CMK (cell line): ENCODE measurements around the gene DDB1.
A peak's percentile ranks its signal among the peaks of the same experiment; 100 is the strongest.

Experiments used
- DNase-seq: peaks from one replicate; pipeline ENCODE4 v3.0.0-alpha.2; 2010; ENCODE audit warnings: low read depth

Gene DDB1

DNA sequence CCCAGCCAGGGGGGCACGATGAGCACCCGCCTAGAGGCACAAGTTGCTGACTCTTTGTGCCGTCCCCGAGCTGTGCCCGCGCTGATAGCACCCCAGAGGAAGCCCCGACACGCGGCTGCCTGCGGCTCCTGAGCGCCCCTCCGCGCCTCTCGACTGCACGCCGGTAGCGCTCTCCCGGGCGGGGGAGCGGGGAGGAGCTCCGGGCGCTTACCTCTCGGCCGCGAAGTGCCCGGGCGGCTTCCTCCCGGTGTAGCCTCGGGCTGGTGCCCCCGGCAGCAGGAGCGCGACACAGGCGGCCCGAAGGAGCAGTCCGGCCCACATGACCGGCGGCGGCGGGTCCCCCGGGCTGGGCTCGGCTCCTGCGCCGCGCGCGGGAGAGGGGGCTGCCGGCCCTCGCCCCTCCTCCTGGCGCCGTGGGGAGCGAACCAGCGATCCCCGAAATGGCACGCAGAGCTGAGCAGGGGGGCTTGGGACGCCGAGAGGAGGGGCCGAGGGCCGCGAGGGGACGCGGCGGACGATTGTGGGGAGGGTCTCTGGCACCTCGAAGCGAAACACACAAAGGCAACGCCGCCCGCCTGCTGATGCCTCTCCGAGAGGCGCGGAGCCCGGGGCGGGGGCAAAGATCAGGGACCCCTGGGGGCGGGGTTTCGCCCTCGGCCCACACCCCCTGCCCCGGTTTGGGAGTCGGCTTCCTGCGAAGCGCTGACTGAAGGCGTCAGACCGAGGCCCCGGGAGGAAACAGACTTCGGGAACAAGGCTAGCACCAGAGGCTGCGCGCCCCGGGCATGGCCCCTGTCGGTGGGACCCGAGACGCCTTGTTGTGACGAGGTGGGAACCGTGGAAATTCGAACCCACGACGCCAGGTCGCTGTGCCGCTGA, 37.9 kb downstream of the DDB1 start, which contains the start of gene VWCE:
VWCE (minus strand) TSS at position 600 of the 879 bp plus-strand sequence; CDS start at position 321, 279 bp downstream.
- DNase-seq = peak; percentile 63

DNA sequence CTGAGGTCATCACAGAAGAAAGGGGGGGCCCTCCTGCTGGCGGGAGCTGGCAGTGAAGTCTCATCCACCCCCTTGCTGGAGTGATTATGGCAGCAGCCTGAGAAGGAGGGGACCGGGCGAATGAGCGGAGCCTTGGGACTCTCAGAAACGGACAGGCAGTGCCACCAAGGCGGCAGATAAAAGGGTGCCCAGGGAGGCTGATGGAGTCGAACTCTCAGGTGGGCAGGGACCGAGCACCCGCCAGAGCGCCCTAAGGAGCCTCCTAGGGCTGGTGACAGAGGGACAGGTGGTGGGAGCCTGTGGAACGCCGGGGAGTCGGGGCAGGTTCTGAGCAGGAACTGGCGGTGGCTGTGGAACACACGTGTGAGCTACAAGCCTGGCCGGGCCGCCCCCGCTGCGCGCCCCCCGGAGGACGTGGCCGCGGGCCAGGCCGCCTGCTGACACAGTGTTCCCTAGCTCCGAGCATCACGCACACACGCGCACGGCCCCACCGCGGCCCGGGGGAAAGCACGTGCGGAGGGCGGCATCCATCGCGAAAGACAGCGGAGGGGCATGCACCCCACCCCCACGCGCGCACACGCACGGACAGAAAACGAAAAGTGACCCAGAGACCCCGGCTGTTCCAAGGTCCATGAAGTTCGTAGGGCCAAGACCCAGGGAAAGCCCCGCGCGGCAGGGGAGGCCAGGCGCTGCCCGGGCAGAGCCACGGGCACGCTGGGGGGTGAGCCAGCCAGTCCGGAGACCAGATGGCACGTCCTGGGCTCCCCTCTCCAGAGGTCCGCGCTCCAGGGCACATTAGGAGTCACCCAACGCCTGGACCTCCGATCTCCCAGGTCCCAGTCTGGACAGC, 38.8 kb downstream of the DDB1 start:
- peak; percentile 9 for DNase-seq

DNA sequence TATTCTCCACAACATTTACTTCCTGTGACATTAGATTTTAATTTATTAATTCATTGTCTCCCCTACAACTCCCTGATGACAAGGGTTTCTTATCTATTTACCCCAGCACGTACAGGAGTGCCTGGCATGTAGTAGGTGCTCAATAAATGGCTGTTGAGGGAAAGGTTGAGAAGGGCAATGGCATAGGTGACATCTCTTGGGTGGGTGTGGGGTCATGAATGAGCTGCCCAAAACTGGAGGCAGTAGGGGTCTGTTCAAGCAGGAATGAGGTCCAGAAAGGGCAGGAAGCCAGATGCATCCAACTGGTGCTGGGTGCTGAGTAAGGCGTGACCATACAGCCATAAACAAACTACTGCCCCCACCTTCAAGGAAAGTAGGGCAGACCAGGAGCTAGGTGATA, 40.5 kb downstream of the DDB1 start:
- DNase-seq = no peak

DNA sequence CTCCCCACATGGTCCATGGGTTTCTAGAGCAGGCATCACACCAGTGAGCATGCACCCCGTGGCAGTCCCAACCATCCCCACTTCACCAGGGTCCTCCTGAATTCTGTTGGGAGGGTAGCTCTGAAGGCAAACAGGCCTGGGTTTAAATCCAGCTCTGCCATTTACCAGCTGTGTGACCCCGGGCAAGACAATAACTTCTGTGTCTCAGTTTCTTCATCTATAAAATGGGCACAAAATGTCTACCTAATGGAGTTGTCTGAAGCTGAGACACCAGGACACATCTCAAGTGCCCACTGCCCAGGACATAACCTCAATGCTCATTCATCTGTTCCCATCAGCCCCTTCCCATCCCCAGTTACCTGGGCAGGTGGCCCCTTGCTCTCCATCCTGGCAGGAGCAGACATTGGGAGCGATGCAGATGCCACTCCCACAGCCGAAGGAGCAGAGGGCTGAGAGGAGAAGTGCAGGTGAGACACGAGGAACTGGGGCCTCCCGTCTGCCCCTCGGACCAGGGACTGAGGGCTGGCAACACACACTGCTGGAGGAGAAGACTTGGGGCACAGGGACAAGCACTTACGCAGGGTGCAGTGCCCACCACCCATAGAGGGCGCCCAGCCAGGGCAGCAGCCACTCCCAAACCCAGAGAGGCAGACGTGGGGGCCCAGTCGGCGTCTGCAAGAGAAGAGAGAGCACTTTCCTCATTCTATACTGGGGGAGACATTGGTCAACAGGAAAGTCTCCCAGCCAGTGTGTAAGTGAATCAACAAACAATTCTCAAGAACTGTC, 41.8 kb downstream of the DDB1 start:
- DNase-seq = no peak

DNA sequence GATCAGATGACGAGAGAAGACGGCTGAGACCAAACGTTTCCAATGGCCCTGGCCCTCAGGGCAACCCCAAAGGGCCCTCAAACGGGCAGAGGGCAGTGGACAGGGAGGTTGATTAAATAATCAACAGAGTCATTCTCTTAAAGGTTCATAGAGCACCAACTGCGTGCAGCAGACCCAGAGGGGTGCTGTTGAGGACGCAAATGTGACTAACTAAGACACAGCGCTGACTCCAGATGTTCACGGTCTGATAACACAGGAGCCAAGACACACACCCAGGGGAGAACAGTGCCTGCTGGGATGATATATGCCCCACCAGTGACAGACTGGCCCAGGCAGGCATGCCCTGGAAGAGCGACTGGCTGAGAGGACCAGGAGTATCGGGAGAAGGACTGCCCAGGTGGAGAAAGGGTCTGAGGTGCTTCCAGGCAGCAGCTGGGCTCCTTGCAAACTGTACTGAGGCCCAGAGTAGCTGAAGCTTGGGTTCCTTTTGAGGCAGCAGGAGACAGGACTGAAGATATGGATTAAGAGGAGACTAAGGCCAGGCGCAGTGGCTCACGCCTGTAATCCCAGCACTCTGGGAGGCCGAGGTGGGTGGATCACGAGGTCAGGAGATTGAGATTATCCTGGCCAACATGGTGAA, 45.4 kb downstream of the DDB1 start:
- peak; percentile 43 for DNase-seq

DNA sequence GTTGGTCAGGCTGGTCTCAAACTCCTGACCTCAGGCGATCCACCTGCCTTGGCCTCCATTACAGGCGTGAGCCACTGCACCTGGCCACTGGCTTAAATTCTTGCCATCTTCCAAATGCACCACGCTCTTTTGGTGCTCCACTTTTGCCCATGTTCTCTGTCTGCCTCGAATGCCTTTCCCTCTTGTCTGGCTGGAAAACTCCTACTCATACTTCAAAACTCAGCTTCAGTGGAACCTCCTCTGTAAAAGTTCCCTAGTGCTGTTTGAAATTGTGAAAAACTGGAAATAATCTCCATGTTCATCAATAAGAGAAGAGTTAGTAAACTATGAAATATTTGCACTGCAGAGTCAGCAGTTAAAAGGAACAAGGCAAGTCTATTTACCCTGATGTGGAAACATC, 49.3 kb downstream of the DDB1 start:
- DNase-seq = no peak

DNA sequence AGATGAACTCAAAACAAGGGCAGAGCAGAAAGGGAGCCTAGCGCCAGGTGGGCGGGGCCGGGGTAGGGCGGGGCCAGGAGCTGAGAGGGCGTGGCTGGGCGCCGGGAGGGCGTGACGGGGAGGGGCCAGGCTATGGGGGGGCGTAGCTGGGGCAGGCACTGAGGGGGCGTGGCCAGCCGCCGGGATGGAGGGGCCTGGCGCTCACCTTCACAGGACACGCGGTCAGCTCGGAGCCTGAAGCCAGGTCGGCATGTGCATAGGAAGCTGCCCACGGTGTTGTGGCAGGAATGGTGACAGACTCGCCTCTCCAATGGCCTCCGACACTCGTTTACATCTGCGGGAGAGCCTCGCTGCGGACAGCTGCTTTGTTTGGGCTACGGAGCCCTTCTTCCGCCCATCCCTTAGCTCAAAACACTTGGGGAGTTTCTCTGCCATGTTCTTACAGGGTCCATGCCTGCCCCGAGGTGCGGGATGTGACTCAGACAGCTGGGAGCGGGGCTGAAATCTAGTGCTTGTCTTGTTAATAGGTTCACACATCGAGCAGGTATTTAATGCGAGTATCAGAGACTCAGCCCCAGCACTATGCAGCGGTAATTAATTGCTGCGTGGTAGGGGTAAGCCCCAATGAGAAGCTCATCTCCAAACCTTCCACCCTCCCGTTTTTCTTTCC, 51.2 kb downstream of the DDB1 start:
- DNase-seq = peak; percentile 15

DNA sequence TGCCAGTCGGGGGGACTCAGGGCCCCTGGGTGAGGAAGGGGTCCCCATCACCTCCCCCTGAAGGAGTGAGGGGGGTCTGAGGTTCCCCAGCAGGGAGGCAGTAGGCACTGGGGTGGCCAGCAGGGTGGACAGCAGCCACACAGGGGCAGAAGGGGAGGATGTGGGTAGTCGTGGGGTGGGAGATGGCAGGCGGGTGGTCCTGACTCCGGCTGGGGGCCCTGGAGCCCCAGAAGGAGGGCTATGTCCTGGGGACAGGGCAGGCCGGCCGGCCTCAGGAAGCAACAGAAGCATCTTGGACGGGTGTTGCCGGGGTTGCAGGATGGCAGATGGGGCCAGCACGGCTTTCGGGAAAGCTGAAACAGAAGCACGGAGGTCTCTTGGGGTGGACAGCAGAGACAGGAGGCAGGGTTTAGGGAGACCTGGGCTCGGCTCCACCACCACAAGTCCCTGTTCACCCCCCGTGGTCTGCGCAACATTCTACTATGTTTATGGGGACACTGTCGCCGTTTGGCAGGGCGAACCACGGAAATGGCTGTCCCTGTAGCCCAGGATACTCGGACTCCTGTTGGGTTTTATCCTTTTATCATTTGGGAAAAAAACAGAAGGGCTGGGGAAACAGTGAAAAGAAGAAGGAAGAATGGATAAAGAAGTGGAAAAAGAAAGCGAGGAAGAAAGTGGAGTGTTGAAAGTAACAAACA, 51.9 kb downstream of the DDB1 start:
- no peak for DNase-seq

DNA sequence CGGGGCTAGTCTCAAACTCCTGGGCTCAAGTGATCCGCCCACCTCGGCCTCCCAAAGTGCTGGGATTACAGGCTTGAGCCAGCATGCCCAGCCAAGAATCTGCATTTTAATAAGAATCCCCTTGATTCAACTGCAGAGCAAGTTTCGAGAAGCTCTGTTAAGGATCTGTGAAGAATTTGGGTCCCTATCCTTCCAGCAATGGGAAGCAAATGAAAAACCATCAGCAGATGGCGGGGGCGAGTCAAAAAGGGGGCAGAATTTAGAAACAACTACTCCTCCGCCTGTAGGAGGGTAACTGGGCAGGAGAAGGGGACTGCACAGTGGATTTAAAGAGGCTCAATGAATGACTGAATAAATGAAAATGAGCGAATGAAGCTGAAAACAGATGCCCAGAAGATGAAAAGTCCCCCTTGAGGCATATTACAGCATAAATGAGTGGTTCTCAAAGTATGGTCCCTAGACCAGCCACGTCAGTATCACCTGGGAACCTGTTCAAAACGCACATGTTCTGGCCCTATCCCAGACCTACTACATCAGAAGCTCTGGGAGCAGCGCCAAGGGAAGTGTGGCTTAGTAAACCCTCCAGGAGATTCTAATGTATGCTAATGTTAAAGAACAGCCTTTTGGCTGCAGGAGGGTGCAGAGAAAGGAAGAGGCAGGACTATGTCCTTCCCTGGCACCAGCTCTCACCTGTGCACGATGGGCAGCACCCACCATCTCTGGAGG, 52.8 kb downstream of the DDB1 start:
- no peak for DNase-seq

DNA sequence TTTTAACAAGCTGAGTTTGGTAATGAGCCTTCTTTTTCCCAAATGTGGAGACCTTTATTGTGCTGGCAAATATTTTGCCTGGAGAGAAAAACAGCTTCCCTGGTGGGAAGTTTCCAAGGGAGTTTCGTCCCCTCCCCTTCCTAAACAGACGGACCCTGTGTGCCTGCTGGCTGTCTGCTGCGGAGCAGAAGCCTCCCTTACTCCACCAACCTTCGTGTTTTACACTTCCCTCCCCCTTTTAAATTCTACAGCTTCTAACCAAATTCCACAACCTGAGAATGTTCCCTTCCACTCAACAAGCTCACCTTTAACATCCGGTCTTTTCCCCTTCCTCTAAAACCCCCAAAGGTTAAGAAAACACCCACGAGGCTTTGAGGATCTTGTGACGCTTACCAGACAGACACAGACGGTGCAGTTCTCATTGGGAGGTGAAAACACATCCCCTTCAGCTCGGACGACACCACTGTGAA, 54.9 kb downstream of the DDB1 start:
- DNase-seq = no peak

DNA sequence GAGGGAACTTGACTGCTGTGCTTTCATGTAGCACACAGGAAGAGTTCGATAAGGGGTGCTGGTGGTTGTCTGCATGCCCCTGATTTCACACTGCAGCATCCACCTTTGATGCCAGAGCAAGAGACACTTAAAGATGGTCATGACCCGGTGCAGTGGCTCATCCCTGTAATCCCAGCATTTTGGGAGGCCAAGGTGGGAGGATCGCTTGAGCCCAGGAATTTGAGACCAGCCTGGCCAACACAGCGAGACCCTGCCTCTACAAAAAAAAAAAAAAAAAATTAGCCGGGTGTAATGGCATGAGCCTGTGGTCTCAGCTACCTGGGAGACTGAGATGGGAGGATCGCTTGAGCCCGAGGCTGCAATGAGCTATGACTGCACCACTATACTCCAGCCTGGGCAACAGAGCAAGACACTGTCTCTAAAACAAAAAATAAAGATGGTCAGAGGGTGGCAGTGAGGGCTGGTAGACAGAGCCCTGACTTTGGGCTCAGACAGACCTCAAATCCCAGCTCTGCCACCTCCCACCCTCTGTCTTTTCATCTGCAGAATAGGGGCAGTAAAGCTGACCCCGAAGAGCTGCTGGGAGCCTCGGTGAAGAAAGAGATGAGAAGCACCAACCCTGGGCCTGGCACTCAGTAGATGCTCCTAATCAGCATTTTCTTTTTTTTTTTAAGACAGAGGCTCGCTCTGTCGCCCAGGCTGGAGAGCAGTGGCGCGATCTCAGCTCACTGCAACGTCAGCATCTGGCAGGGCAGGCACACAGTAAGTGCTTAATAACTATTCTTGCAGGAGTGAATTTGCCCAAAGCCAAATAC, 55.5 kb downstream of the DDB1 start:
- no peak for DNase-seq

DNA sequence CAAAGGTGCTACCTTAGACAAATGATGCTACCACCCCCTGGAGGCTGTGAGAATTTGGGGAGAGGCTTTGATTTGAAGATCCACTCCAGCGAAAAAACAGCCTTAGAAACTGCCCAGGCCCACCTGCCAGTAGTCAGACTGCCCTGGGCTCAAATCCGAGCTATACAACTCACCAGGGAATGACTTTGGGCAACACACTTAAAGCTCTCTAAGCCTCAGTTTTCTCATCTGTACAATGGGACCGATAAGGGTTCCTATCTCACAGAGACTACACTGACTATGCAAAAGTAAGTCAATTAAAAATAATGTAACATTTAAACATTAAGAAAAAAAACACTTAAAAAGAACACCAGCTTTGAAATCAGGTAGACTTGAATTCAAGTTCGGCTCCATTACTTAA, 57.7 kb downstream of the DDB1 start:
- DNase-seq = no peak

DNA sequence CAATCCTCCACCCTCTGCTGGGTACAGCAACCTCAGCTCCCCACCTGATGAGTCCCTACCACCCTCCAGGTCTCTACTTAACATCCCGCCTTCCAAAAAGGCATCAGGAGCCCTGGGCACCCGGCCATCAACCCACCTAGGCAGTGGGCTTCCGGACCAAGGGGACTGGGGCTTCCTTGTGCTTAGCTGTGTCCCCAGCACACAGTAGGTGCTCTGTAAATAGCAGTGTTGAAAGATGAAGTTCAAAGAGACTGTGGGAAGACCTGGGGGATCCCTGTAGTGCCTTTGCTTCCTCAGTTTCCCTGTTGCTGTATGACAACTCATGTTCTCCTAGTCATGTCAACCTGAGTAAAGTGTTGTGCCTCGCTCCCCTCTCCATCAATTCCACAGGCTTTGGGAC, 58.8 kb downstream of the DDB1 start:
- no peak for DNase-seq

DNA sequence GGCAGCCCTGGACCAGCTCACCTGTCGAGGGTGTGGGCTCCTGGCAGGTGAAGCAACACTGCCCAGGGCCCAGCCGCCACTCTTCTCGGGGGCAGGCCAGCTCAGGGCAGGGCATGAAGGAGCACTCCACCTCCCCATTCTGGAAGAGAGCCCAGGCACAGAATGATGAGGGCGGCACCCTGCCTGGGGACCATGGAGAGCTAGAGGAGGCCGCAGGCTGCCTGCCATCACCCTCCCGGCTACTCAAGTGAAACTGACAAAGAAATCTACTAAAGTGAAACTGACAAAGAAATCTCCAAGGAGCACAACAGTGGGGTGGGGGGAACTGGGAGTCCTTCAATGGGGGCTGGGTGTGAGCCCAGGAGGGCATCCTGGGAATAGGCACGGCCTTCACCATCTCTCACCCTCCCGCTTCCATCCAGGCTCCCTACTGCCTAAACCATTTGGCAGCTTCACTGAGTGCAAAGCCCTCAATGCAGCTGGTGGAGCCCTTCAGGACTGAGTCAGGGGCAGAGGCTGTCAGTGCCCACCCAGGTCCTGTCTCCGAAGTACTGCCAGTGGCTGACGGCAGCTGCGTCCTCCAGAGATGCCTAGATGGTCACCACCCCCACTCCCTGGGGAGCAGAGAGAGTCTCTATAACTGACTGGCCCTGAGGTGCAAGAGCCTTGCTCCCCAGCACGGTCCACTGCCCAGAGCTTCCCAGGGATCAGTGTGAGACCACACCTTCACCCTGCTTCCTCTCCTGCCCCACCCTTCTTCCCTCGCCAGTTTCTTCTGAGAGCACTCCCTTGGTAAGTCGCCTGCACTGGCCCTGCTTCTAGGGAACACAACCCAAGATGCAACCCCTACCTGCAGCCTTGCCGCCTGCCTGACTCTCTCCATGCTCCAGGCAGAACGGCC, 59.5 kb downstream of the DDB1 start:
- DNase-seq = no peak

DNA sequence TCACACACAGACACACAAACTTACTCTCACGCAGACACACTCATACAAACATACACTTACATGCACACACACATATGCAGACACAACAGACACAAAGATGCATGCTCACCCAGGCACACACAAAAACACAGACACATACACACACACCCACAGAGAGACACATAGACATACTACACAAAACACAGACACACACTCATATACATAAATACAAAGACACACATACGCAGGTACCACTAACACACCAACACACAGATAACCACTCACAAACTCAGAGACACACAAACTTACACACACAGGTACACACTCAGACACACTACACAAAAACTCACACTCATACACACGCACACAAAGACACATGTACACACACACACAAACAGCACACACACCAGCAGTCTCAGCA, 60.2 kb downstream of the DDB1 start:
- DNase-seq = no peak

DNA sequence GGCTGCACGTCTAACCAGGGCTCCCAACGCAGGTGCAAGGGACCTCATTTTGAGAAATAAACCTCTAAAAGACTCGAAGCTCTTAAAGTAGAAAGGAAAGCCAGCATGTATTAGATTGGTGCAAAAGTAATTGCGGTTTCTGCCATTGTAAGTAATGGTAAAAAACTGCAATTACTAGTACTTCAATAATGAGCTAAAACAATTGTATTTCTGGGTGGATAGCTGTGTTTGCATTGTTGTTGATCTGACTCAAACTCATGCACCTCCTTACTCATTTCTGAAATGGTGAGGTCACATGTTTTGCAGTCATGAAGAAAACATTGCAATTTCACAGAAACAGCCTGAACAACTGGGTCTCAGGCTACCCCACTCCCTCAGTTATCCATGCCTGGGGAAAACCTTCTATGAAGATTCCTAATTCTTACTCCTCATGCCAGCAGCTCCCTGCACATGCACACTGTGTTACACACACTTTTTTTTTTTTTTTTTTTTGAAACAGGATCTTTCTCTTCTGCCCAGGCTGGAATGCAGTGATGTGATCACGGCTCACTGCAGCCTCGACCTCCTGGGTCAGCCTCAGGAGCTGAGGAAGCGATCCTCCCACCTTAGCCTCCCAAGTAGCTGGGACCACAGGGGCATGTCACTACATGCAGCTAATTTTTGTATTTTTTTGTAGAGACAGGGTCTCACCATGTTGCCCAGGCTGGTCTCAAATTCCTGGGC, 62.4 kb downstream of the DDB1 start:
- DNase-seq = no peak

DNA sequence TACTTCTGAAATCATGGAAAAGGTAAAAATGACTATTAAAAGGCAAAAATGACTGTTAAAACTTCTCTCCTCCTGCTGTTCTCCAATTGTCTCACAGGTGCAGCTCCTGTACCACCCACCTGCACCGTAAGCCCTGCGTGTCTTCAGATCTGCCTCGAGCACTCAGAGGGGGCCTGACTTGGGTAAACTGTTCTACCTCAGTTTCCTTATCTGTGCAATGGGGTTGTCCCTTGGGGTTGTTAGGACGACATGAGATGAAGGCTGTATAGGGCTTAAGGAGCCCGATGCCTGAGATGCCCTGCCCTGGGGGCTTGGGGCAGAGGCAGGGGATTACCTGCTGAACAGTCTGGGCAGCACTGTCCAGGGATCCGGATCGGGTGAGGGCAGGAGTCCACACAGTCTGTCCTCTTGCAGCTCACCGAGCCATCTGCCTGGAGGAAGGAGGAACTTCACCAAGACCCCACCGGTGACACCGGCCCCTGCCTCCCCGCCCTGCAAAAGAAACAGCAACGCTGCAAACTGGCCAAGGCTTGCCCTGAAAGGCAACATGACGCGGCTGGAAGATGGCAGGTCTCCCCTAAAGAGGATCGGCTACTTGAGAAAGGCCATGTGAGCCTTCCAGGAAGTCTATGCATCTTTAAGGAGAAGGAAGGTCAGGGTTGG, 64.2 kb downstream of the DDB1 start:
- no peak for DNase-seq
